Peyer's patch (tissue), 4 donors: ENCODE results near the gene SEMA5B. TPM values are rescaled to one million over a fixed set of nuclear protein-coding genes. Genes with fewer than 3 reads are reported as not detected.

Experiments
- DNase-seq, 3 donors: peaks; one replicate each; pipeline ENCODE4 v3.0.0-alpha.2; 2017 to 2019
- H3K27ac ChIP-seq, 4 donors: fragments of 200-600 bp; sonication (generic); one replicate each; pipeline ENCODE4 v1.5.1; 2016 to 2019
- H3K27me3 ChIP-seq, 2 donors: fragments of 200-600 bp; sonication (generic); one replicate each; pipeline ENCODE4 v1.5.1; 2019
- H3K36me3 ChIP-seq, 3 donors: fragments of 200-600 bp; sonication (generic); one replicate each; pipeline ENCODE4 v1.5.1; 2016 to 2019
- H3K4me1 ChIP-seq, 4 donors: fragments of 200-600 bp; sonication (generic); one replicate each; pipeline ENCODE4 v1.5.1; 2016 to 2019
- H3K4me3 ChIP-seq, 4 donors: fragments of 200-600 bp; sonication (generic); 1 replicate in 3 of 4; 2 replicates in 1 of 4; pipeline ENCODE4 v1.5.1; 2016 to 2019; ENCODE audit warnings: mild to moderate bottlenecking in 1 of 4
- H3K9me3 ChIP-seq, 4 donors: fragments of 200-600 bp; sonication (generic); one replicate each; pipeline ENCODE4 v1.5.1; 2016 to 2019; ENCODE audit warnings: mild to moderate bottlenecking in 1 of 4
- CTCF ChIP-seq, 6 experiments: fragments of 450-650 bp in 4 of 6; fragments of 200-600 bp in 2 of 6; sonication (generic) in 1 of 6; IDR thresholded peaks; one replicate each; pipeline ENCODE4 v1.5.1; 2017 to 2019; ENCODE audit warnings: antibody characterized with exemption in 6 of 6, mild to moderate bottlenecking in 3 of 6, moderate library complexity in 1 of 6
- POLR2A ChIP-seq, 2 donors: fragments of 450-650 bp; IDR thresholded peaks; one replicate each; pipeline ENCODE4 v1.5.1; 2017; ENCODE audit warnings: antibody characterized with exemption in 2 of 2, mild to moderate bottlenecking in 2 of 2, moderate library complexity in 2 of 2
- total RNA-seq, 4 donors: library from RNA; depleted of rRNA; stranded (reverse); fragments of >200 nt; gene quantifications; one replicate each; pipeline ENCODE4 v1.1.0, GENCODE V29; 2016

Gene SEMA5B
- total RNA-seq, 4 donors from 2014 or later: 0.54 to 6.8 (median 2.5) TPM; not detected in 1

GRCh38 chr3:123063034-123063433 lies 35.5 kb upstream of the SEMA5B start:
- no peaks in the 10 kb centered on the region for H3K27me3 ChIP-seq
- peaks cover 0 to 3% (median 0%) of the 10 kb centered on the region in 4 donors for H3K4me1 ChIP-seq
- no peak overlapping the region for H3K4me3 ChIP-seq
- no peak for DNase-seq
- TF ChIP-seq POLR2A (IDR thresholded peaks at IDR 0.05) (no peak), CTCF (IDR thresholded peaks at IDR 0.05) (no peak)
- H3K27ac ChIP-seq: no peak overlapping the region
- no peaks in the 10 kb centered on the region for H3K36me3 ChIP-seq
- no peaks in the 10 kb centered on the region for H3K9me3 ChIP-seq

- H3K27ac ChIP-seq: no peak overlapping the region
- H3K4me1 ChIP-seq: no peaks in the 10 kb centered on the region
- H3K36me3 ChIP-seq: no peaks in the 10 kb centered on the region
- no peak overlapping the region for H3K4me3 ChIP-seq
- no peak for DNase-seq
- TF ChIP-seq POLR2A (IDR thresholded peaks at IDR 0.05): no peak
- no peak for TF ChIP-seq CTCF (IDR thresholded peaks at IDR 0.05)
- H3K27me3 ChIP-seq: no peaks in the 10 kb centered on the region
- H3K9me3 ChIP-seq: no peaks in the 10 kb centered on the region
Observed at GRCh38 chr3:123061856-123062255, 34.3 kb upstream of the SEMA5B start.

GRCh38 chr3:123060054-123060453 lies 32.5 kb upstream of the SEMA5B start:
- H3K36me3 ChIP-seq: no peaks in the 10 kb centered on the region

DNA sequence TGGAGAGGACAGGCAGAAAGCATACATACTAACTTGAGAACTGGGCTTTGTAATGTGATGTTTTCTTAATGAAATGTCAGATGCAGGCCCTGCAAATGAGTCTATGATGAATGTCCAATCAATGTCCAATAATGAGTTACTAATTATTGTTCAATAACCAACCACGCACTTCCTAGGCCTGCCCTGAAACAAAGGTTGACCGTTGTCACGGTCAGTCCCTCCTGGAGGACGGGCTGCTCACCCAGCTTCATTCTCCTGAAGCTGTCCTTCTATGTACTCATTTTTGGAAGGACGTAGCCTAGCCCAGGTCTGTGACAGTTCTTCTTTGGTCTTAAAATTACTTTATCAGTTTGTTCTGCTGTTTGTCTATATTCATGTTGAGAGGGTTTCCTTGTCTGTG lies 30.9 kb upstream of the SEMA5B start:
- Histone ChIP-seq H3K27ac (no peak overlapping the region), H3K27me3 (no peaks in the 10 kb centered on the region), H3K4me3 (no peak overlapping the region), H3K9me3 (no peaks in the 10 kb centered on the region), H3K4me1 (no peaks in the 10 kb centered on the region), H3K36me3 (no peaks in the 10 kb centered on the region)
- no peak for TF ChIP-seq POLR2A (IDR thresholded peaks at IDR 0.05)
- TF ChIP-seq CTCF (IDR thresholded peaks at IDR 0.05): no peak
- no peak for DNase-seq

More at GRCh38 chr3:123060054-123060453, 32.5 kb upstream of the SEMA5B start:
- Histone ChIP-seq H3K9me3 (no peaks in the 10 kb centered on the region), H3K27me3 (no peaks in the 10 kb centered on the region), H3K4me3 (no peak overlapping the region), H3K27ac (no peak overlapping the region), H3K4me1 (no peaks in the 10 kb centered on the region)
- DNase-seq: no peak
- no peak for TF ChIP-seq POLR2A (IDR thresholded peaks at IDR 0.05)
- TF ChIP-seq CTCF (IDR thresholded peaks at IDR 0.05): no peak

- H3K9me3 ChIP-seq: no peaks in the 10 kb centered on the region
- no peak for DNase-seq
- no peak overlapping the region for H3K4me3 ChIP-seq
- H3K27ac ChIP-seq: no peak overlapping the region
- no peaks in the 10 kb centered on the region for H3K4me1 ChIP-seq
- TF ChIP-seq POLR2A (IDR thresholded peaks at IDR 0.05) (no peak), CTCF (IDR thresholded peaks at IDR 0.05) (no peak)
- H3K27me3 ChIP-seq: no peaks in the 10 kb centered on the region
- H3K36me3 ChIP-seq: no peaks in the 10 kb centered on the region
Observed at GRCh38 chr3:123055352-123055751, 27.8 kb upstream of the SEMA5B start.

DNA sequence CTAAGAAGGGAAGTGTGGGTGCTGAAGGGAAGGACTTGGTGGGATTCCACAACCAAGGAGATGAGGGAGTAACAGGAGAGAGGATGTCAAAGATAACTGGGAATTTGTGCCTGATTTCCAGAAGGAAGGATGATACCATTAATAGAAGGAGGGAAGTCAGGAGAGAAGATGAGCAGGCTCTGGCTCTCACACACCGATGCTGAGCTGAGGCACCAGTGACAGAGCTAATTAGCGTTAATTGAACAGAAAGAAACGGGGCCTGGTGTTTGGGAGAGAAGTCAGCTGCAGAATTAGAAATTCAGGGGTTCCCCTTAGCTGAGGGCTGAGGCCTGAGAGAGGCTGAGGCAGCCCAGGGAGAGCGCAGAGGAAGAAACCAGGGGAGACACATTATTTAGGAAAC lies 27.4 kb upstream of the SEMA5B start:
- Histone ChIP-seq H3K9me3 (no peaks in the 10 kb centered on the region), H3K27ac (no peak overlapping the region), H3K27me3 (no peaks in the 10 kb centered on the region), H3K36me3 (no peaks in the 10 kb centered on the region), H3K4me1 (no peaks in the 10 kb centered on the region), H3K4me3 (no peak overlapping the region)
- no peak for TF ChIP-seq POLR2A (IDR thresholded peaks at IDR 0.05)
- TF ChIP-seq CTCF (IDR thresholded peaks at IDR 0.05): no peak
- no peak for DNase-seq
